Vagina (tissue), 2 donors: ENCODE measurements around the gene SLC16A10.

ENCODE experiments used
- POLR2A ChIP-seq, 2 donors: fragments of 450-650 bp; IDR thresholded peaks; one replicate each; pipeline ENCODE4 v1.6.1; 2017; ENCODE audit warnings: antibody characterized with exemption in 2 of 2, mild to moderate bottlenecking in 2 of 2, moderate library complexity in 2 of 2
- POLR2AphosphoS5 ChIP-seq, 2 donors: sonication (generic); formaldehyde crosslinking; IDR thresholded peaks; one replicate each; pipeline ENCODE4 v1.9.0; 2017; ENCODE audit warnings: antibody characterized with exemption in 2 of 2, mild to moderate bottlenecking in 2 of 2, low read depth in 1 of 2; ENCODE audit not compliant: insufficient read depth in 1 of 2
- TF ChIP-seq, protein P1 (sequence below), 3 experiments: fragments of 450-650 bp in 2 of 3; fragments of 200-600 bp in 1 of 3; sonication (generic) in 1 of 3; IDR thresholded peaks; one replicate each; pipeline ENCODE4 v1.5.1; 2017 to 2019; ENCODE audit warnings: antibody characterized with exemption in 3 of 3, mild to moderate bottlenecking in 2 of 3, moderate library complexity in 2 of 3

DNA sequence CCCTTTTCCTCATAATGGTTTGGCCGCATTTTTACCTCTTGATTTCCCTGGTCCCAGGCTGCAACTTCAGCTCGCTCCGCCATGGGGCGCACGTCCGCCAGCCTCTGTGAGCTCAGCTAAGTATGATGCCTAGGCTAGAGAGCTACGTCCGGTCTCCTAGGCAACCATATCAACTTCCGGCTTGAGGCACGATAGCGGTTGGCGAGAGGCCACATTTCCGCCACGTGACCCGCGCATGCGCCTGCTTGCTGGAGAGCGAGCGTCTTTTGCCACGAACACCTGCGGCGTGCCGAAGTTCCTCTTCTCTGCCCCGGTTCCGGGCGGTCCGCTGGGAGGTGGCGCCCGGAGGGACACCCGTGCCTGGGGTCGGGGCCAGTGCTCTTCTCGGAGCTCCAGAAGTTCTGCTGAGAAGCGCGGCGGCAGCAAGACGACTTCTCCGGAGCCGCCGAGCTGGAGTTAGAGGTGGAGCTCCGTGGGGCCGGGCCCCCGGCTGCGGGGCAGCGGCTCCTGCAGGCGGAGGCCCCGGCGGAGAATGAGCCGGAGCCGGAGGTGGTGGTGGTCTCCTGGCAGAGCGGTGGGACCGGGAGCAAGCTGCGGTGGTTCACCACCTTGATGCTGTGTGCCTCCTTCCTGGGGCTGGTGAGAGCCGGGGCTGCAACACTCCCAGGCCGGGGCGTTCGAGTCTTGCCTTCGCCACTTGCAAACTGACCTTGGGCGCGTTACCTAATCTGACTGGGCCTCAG lies 172.0 kb downstream of the SLC16A10 start:
- TF ChIP-seq, protein P1, sequence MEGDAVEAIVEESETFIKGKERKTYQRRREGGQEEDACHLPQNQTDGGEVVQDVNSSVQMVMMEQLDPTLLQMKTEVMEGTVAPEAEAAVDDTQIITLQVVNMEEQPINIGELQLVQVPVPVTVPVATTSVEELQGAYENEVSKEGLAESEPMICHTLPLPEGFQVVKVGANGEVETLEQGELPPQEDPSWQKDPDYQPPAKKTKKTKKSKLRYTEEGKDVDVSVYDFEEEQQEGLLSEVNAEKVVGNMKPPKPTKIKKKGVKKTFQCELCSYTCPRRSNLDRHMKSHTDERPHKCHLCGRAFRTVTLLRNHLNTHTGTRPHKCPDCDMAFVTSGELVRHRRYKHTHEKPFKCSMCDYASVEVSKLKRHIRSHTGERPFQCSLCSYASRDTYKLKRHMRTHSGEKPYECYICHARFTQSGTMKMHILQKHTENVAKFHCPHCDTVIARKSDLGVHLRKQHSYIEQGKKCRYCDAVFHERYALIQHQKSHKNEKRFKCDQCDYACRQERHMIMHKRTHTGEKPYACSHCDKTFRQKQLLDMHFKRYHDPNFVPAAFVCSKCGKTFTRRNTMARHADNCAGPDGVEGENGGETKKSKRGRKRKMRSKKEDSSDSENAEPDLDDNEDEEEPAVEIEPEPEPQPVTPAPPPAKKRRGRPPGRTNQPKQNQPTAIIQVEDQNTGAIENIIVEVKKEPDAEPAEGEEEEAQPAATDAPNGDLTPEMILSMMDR (IDR thresholded peaks at IDR 0.05): peak; percentile 85 to 99 (median 89)
- peak; percentile 94 to 95 for TF ChIP-seq POLR2AphosphoS5 (IDR thresholded peaks at IDR 0.05; ENCODE audit: insufficient read depth in 1 of 2, low read depth in 1 of 2)
- TF ChIP-seq POLR2A (IDR thresholded peaks at IDR 0.05): no peak
